ENCODE data around the gene TENM3.

The TENM3 gene

GRCh38 chr4:182679533-182679932 is 436.3 kb downstream of the TENM3 start:
- no peak for DNase-seq (ENCODE audit: low read depth, low spot score)

GRCh38 chr4:182680234-182680653 is 437.0 kb downstream of the TENM3 start:
- DNase-seq (ENCODE audit: low read depth, low spot score): no peak

- DNase-seq (ENCODE audit: low read depth, low spot score): no peak
Measured at GRCh38 chr4:182683661-182684060, 440.5 kb downstream of the TENM3 start.

GRCh38 chr4:182684796-182685195 is 441.6 kb downstream of the TENM3 start:
- no peak for DNase-seq (ENCODE audit: low read depth, low spot score)

- DNase-seq (ENCODE audit: low read depth, low spot score): no peak
Measured at GRCh38 chr4:182688081-182688480, 444.9 kb downstream of the TENM3 start.

GRCh38 chr4:182694551-182694950 is 451.3 kb downstream of the TENM3 start:
- no peak for DNase-seq (ENCODE audit: low read depth, low spot score)

- no peak for DNase-seq (ENCODE audit: low read depth, low spot score)
Measured at GRCh38 chr4:182695009-182695408, 451.8 kb downstream of the TENM3 start.

GRCh38 chr4:182695842-182696241 is 452.6 kb downstream of the TENM3 start:
- no peak for DNase-seq (ENCODE audit: low read depth, low spot score)

- no peak for DNase-seq (ENCODE audit: low read depth, low spot score)
Measured at GRCh38 chr4:182697094-182697493, 453.9 kb downstream of the TENM3 start.

- DNase-seq (ENCODE audit: low read depth, low spot score): no peak
Measured at GRCh38 chr4:182698212-182698611, 455.0 kb downstream of the TENM3 start.

GRCh38 chr4:182699201-182699600 is 456.0 kb downstream of the TENM3 start:
- no peak for DNase-seq (ENCODE audit: low read depth, low spot score)

GRCh38 chr4:182699795-182700194 is 456.6 kb downstream of the TENM3 start:
- DNase-seq (ENCODE audit: low read depth, low spot score): no peak

- no peak for DNase-seq (ENCODE audit: low read depth, low spot score)
Measured at GRCh38 chr4:182700362-182701160, 457.4 kb downstream of the TENM3 start.

GRCh38 chr4:182704077-182704476 is 460.9 kb downstream of the TENM3 start:
- no peak for DNase-seq (ENCODE audit: low read depth, low spot score)

- DNase-seq (ENCODE audit: low read depth, low spot score): no peak
Measured at GRCh38 chr4:182704948-182705347, 461.7 kb downstream of the TENM3 start.

- no peak for DNase-seq (ENCODE audit: low read depth, low spot score)
Measured at GRCh38 chr4:182705389-182705788, 462.2 kb downstream of the TENM3 start.

GRCh38 chr4:182711211-182711610 is 468.0 kb downstream of the TENM3 start:
- DNase-seq (ENCODE audit: low read depth, low spot score): no peak

GRCh38 chr4:182715548-182715947 is 472.3 kb downstream of the TENM3 start:
- DNase-seq (ENCODE audit: low read depth, low spot score): no peak

- DNase-seq (ENCODE audit: low read depth, low spot score): no peak
Measured at GRCh38 chr4:182716192-182716591, 473.0 kb downstream of the TENM3 start.

- DNase-seq (ENCODE audit: low read depth, low spot score): no peak
Measured at GRCh38 chr4:182717788-182718583, 474.8 kb downstream of the TENM3 start.

GRCh38 chr4:182724414-182724813 is 481.2 kb downstream of the TENM3 start:
- DNase-seq (ENCODE audit: low read depth, low spot score): no peak

GRCh38 chr4:182729516-182729915 is 486.3 kb downstream of the TENM3 start:
- DNase-seq (ENCODE audit: low read depth, low spot score): no peak

- no peak for DNase-seq (ENCODE audit: low read depth, low spot score)
Measured at GRCh38 chr4:182730791-182731190, 487.6 kb downstream of the TENM3 start.
